Cortex of kidney (tissue), 1 donor: Measurements from ENCODE around the gene TIMM8B.
"Not testable (repeated sequence)": the region's sequence is repeated elsewhere in the genome, so short reads cannot be mapped to it uniquely, and the experiment has no call there.

Experiments used
- DNase-seq: peaks from one replicate; lab custom pipeline; 2025; lab: John Stamatoyannopoulos, UW

TIMM8B gene

DNA sequence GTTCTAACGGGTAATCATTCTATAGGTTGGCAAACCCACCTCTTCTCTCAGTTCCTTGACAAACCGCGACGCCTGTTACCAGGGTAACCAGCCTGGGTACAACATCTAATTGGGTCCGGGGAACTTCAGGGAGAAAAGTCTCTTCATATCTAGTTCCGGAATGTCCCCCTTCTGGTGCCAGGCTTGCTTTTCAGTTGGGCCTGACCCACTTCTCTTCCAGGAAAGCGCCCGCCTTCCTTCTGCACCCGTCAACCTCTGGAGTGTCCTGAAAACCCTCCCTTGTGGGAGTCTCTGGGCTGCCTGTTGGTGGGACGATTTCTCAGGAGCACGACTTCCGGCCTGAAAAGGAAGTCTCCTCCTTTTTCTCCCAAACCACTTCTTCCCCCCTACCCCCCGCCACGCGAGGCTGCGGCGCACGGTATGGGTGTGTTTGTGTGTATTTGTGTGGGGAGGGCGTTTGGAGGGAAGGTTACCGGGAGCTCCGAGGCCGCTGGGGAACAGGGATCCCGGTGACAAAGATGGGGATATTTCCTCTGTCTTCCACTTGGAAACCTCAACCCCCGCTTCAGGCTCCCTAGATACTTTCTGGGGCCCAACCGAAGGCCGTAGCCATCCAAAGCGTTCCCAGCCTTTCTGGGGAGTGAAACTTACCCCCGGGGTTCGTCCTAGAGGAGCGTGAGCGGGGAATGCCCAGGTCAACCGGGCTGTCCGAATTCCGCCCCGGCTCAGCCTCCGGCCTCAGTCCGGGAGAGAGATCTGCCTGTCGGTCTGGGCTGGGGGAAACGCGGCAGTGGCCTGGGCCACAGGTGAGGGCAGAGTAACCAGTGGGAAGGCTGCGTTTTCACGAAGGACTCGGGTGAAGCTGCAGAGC lies 12.4 kb downstream of the TIMM8B start, which contains the start of the genes NKAPD1 and PIH1D2:
Gene NKAPD1, plus strand, starts transcription at position 359 of the 871 bp plus-strand sequence. CDS start 1,276 bp downstream, outside the sequence.
Gene PIH1D2, minus strand, starts transcription at position 77 of the 871 bp plus-strand sequence. CDS start 843 bp downstream, outside the sequence.
- DNase-seq: no peak

DNA sequence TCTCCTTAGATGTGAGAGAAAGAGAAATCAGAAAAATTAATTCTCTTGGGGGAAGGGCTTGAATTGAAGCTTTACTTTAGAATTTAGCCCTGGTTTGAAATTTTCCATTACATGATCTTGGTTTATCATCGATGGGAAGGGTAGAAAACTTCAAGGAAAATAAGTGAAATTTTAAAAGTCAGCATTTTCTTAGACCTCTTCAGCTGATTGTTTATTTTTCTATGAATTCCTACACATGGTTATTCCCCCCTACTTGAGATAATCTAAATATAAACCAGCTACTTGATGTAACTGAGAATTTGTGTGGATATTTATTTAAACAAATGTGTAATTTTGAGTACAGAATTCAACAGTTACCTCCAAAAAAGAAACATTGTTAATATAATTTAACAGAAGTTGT lies 23.6 kb downstream of the TIMM8B start:
- DNase-seq: no peak

DNA sequence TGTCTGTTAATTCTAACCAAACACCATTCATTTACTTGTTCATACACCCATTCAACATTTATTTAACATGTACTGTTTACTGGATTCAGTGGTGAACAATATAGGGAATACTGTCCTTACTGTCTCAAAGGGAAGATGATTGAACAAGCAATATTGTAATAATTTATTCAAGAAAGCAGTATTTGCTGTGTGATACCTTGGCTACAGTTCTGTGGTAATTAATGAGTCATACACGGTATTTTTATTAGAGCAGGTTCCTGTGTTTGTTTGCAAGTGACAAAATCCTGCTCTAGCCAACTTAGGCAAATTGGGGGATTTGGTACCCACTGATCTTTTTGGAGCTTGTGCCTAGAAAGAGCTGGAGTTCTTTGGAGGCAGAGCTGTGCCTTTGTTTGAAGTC lies 28.5 kb downstream of the TIMM8B start:
- no peak for DNase-seq

DNA sequence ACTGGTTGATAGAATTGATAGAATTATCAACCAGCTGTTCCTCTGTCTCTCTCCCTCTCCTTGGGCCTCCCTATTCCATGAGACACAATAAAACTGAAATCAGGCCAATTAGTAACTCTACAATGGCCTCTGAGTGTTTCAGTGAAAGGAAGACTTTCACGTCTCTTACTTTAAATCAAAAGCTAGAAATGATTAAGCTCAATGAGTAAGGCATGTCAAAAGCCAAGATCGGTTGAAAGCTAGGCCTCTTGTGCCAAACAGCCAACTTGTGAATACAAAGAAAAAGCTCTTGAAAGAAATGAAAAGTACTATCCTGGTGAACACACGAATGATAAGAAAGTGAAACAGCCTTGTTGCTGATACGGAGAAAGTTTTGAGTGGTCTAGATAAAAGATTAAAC lies 29.4 kb downstream of the TIMM8B start:
- no peak for DNase-seq

DNA sequence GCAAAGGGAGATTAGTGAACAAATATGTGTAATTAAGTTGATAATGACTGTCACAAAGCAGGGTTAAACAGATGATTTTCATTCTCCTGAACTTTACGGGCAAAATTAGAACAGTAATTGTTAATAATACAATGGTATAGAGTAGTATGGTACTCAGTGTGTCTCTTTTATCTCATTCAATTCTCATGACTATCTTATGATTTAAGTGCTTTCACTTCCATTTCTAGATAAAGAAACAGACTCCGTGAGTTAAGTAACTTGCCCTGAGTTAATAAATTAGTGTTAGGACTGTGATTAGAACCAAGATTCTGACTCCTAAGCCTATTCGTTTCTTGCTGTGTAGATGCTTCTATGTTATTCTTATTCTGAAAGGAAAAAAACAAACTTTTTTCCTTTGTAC lies 34.8 kb downstream of the TIMM8B start:
- DNase-seq: no peak

DNA sequence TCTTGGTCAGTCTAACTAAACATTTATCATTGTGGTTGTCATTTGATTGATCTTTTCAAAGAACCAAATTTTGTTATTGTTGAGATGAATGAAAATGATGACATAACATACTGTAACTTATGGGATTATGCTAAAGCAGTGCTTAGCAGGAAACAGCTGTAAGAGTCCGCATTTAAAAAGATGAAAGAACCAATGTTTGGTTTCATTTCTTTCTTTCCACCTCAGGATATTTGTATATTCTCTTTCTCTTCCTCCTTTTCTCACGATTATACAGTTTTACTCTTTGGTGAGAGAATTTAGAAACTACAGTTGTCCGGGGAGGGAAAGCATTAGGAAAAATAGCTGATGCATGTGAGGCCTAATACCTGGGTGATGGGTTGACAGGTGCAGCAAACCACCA lies 35.8 kb downstream of the TIMM8B start:
- DNase-seq: no peak

DNA sequence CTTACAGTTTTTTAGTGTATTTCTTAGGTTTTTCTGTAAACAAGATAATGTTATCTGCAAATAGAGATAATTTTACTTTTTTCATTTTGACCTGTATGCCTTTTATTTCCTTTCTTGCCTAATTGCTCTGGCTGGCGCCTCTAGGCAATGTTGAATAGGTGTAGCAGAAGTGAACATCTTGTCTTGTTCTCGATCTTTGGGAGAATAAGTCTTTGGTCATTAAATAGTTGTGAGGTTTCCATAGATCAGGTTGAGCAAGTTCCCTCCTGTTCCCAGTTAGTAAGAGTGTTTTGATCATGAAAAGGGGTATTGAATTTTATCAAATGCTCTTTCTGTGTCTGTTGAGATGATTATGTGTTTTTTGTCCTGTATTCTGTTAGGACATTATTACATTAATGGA lies 36.8 kb downstream of the TIMM8B start:
- DNase-seq: no peak

DNA sequence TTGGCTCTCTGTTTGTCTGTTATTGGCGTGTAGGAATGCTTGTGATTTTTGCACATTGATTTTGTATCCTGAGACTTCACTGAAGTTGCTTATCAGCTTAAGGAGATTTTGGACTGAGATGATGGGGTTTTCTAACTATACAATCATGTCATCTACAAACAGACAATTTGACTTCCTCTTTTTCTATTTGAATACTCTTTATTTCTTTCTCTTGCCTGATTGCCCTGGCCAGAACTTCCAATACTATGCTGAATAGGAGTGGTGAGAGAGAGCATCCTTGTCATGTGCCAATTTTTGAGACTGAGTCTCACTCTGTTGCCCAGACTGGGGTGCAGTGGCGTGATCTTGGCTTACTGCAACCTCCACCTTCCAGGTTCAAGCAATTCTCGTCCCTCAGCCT lies 38.3 kb downstream of the TIMM8B start:
- DNase-seq: not testable (repeated sequence)

DNA sequence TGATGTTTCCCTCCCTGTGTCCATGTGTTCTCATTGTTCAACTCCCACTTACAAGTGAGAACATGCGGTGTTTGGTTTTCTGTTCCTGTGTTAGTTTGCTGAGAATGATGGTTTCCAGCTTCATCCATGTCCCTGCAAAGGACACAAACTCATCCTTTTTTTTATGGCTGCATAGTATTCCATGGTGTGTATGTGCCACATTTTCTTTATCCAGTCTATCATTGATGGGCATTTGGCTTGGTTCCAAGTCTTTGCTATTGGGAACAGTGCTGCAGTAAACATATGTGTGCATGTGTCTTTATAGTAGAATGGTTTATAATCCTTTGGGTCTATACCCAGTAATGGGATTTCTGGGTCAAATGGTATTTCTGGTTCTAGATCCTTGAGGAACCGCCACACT lies 39.9 kb downstream of the TIMM8B start:
- DNase-seq: not testable (repeated sequence)

DNA sequence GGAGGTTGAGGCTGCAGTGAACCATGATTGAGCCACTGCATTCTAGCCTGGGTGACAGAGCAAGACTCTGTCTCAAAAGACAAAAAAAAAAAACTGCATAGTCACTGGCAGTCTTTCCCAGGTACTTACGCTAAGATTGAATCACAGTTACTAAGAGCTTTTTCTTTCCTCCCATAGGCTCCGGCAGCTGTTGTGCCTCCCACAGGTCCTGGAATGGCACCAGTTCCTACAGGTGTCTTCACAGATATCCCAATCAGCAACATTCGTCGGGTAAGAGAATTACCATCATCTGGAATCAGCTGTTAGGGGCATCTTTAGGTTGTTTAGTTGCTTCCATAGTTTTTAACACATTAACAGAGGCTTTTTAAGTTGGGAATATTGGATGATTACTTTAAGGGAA lies 41.6 kb downstream of the TIMM8B start:
- DNase-seq: no peak

DNA sequence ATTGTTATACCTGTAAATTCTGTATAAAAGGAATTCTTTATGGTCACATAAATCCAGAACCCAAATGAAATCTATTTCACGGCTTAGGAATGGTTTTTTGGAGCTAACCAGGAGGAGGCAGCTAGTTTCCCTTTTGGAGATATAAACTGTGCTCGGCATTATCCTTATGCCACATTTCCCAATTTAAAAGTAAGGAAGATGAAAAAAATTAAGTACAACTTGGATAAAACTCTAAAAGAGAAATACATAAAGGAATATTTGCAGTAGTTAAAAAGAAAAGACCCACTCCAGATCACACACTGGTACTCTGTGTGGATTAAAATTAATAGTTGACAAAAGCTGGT lies 43.6 kb downstream of the TIMM8B start:
- no peak for DNase-seq

DNA sequence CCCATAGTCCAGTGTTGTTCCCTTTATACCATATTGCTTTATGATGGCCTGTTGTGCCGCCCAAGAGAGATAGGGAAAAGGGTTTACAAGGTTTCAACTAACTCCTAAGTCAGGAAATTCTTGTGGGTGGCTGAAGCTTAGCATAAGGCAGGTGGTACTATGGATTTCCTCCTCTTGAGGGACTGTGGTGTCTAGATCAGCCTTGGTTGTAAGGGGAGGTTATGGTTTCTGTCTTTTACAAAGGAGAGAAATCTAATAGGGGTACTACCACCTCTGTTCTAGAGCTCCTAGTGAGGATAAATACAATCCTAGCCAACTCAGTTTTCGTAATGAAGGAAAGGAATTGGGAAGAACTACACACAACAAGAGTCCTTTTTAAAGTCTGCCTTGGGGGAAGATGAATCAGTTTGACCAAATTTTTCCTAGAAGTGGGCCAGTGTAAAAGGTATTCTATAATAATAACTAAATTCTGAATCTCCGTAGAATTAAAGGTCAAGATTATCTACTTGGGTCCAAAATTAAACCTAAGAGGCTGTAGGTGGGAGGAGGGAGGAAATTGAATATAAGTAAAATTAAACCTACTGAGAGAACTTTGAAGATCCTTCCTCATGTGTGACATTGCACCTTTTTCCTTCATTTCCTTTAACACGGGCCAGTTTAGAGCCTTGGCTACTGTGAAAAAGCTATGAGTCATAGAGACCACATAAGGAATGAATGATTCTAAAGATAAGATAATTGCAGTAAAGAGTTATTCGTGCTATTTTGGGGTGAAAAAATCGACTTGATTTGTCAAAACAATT lies 44.2 kb downstream of the TIMM8B start:
- no peak for DNase-seq

DNA sequence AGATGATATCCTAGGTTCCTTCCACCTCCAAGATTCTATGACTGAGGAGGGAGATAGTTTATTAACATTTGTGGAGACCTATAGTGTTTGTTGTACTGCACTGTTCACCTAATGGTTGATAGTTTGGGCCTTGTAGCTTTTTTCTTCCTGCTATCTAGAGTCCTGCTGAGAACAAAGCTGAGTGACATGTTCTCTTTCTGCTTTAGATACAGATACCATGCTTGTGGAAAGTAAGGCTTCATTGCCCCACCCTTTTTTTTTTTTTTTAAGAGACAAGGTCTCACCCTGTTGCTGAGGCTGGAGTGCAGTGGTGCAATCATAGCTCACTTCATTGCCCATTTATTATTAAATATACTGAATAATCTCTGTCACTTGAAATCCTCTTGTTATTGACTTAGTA lies 49.0 kb downstream of the TIMM8B start:
- no peak for DNase-seq
